Liver (tissue), 3 donors: ENCODE measurements around the gene GSK3B.

Source experiments
- JUND ChIP-seq, 2 donors: IDR thresholded peaks; 2 replicates each; pipeline ENCODE4 v1.6.1; 2016; ENCODE audit warnings: antibody characterized with exemption in 2 of 2
- RAD21 ChIP-seq, 2 donors: IDR thresholded peaks; 2 replicates each; pipeline ENCODE4 v1.6.1; 2016; ENCODE audit warnings: antibody characterized with exemption in 2 of 2, mild to moderate bottlenecking in 2 of 2
- TF ChIP-seq, protein P1 (sequence below): fragments of 150-350 bp; IDR thresholded peaks from 2 replicates; pipeline ENCODE4 v1.5.1; 2017; ENCODE audit warnings: improper control_type of control experiment, low read depth, low read length; ENCODE audit not compliant: missing input control
- TF ChIP-seq, protein P2 (sequence below): IDR thresholded peaks from 2 replicates; pipeline ENCODE4 v1.6.1; 2016; ENCODE audit warnings: antibody characterized with exemption
- TF ChIP-seq, protein P3 (sequence below): IDR thresholded peaks from 2 replicates; pipeline ENCODE4 v1.6.1; 2016; ENCODE audit warnings: antibody characterized with exemption
- donor health status: healthy.
- donor health status: healthy.

DNA sequence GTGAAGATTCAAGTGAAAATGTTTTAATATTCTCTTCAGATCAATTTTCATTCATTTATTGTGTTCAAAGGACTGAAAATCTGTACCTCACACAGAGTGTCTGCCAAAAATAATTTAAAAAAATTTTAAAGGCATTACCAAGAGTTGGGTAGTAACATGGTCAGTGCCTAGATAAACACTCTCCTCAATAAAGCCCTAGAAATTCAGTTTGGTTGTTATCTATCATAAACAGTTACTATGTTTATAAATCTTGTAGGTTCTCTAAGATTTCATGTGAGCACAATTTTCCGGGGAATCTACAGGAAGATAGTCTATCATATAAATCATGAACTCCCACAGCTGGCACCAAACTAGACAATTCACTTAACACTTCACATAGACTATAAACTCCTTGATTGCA is 128.6 kb downstream of the GSK3B start:
- TF ChIP-seq, protein P1, sequence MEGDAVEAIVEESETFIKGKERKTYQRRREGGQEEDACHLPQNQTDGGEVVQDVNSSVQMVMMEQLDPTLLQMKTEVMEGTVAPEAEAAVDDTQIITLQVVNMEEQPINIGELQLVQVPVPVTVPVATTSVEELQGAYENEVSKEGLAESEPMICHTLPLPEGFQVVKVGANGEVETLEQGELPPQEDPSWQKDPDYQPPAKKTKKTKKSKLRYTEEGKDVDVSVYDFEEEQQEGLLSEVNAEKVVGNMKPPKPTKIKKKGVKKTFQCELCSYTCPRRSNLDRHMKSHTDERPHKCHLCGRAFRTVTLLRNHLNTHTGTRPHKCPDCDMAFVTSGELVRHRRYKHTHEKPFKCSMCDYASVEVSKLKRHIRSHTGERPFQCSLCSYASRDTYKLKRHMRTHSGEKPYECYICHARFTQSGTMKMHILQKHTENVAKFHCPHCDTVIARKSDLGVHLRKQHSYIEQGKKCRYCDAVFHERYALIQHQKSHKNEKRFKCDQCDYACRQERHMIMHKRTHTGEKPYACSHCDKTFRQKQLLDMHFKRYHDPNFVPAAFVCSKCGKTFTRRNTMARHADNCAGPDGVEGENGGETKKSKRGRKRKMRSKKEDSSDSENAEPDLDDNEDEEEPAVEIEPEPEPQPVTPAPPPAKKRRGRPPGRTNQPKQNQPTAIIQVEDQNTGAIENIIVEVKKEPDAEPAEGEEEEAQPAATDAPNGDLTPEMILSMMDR, result no peak
- TF ChIP-seq, protein P2, sequence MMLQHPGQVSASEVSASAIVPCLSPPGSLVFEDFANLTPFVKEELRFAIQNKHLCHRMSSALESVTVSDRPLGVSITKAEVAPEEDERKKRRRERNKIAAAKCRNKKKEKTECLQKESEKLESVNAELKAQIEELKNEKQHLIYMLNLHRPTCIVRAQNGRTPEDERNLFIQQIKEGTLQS, result no peak
- TF ChIP-seq JUND (IDR thresholded peaks at IDR 0.05) (no peak), RAD21 (IDR thresholded peaks at IDR 0.05) (no peak)
- TF ChIP-seq, protein P3, sequence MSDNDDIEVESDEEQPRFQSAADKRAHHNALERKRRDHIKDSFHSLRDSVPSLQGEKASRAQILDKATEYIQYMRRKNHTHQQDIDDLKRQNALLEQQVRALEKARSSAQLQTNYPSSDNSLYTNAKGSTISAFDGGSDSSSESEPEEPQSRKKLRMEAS, result no peak
